ENCODE data around the gene EIF3J.

- TF ChIP-seq HDAC2 (IDR thresholded peaks at IDR 0.05) (no peak), ZNF274 (IDR thresholded peaks at IDR 0.05; ENCODE audit: insufficient read depth, insufficient read length) (no peak), BHLHE40 (IDR thresholded peaks at IDR 0.05; ENCODE audit: borderline replicate concordance in 1 of 2, low read depth in 2 of 2, low read length in 1 of 2) (no peak), EZH2 (IDR thresholded peaks at IDR 0.05; ENCODE audit: borderline replicate concordance, control insufficient read depth, low read depth, low read length) (no peak), BCLAF1 (IDR thresholded peaks at IDR 0.05) (no peak)
Measured at GRCh38 chr15:44603126-44603525, 66.2 kb downstream of the EIF3J start.

All from GM12878 (cell line).